ENCODE measurements around the gene DBH.

- TF ChIP-seq CTCF (conservative IDR thresholded peaks at IDR 0.05; ENCODE audit: low read depth, low read length) (no peak), EZH2 (IDR thresholded peaks at IDR 0.05; ENCODE audit: borderline replicate concordance, low read depth, low read length, poor library complexity, severe bottlenecking) (no peak)
Observed at GRCh38 chr9:133587466-133587865, 48.7 kb upstream of the DBH start.
